Fibroblast of villous mesenchyme (primary cell): ENCODE results near the gene MADCAM1. TPM values are rescaled to one million over a fixed set of nuclear protein-coding genes. Genes with fewer than 3 reads are reported as not detected.

Experiments
- DNase-seq: peaks from one replicate; pipeline ENCODE4 v3.0.0-alpha.2; 2010; ENCODE audit warnings: low read depth
- H3K4me3 ChIP-seq: 2 replicates; pipeline ENCODE4 v1.5.1; 2011; ENCODE audit warnings: low read depth, mild to moderate bottlenecking, low read length
- CTCF ChIP-seq: IDR thresholded peaks from 2 replicates; pipeline ENCODE4 v1.5.1; 2012; ENCODE audit warnings: low read depth, mild to moderate bottlenecking, low read length; ENCODE audit not compliant: insufficient read depth
- total RNA-seq: library from RNA; depleted of rRNA; stranded (reverse); fragments of >200 nt; gene quantifications from 2 replicates; pipeline ENCODE4 v1.2.3, GENCODE V29; 2012

The MADCAM1 gene
- total RNA-seq, 1 donor: under 0.01 TPM

- H3K4me3 ChIP-seq: no peak overlapping the region
- TF ChIP-seq CTCF: no peak
- no peak for DNase-seq
Observed at GRCh38 chr19:484494-484893, 11.8 kb upstream of the MADCAM1 start.

GRCh38 chr19:485077-485476 is 11.2 kb upstream of the MADCAM1 start:
- no peak for TF ChIP-seq CTCF
- no peak overlapping the region for H3K4me3 ChIP-seq
- DNase-seq: no peak

DNA sequence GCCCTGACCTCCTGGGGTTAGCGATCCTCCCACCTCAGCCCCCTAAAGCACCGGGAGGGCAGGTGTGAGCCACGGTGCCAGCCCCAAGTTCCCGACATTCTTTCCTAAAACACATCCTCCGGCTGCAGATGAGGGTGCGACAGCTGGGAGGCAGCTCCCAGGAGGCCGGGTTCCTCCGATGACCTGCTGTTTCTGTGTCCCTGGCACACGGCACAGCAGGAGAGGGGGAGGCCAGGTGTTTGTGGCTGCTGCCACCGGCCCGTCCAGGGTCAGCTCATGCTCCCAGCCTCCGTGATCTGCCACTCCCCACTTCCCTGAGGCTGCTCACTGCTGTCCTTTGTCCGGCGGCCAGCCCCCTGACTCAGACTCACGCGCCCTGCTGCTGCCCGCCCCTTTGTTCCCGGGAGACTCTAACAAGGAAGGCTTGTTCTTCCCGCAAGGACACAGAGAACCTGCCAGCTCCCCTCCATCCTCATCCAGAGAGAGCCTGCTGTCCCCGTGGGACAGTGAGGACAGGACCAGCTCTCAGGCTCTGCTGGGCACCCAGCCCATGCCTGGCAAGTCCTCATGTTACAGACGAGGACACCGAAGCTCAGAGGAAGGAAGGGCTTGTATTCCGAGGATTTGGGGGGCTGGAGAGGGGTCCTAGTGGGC is 10.6 kb upstream of the MADCAM1 start:
- peak; percentile 42 for DNase-seq
- no peak overlapping the region for H3K4me3 ChIP-seq
- no peak for TF ChIP-seq CTCF

GRCh38 chr19:488505-489417 is 7.5 kb upstream of the MADCAM1 start:
- TF ChIP-seq CTCF: no peak
- H3K4me3 ChIP-seq: peak overlapping the region; percentile 86
- DNase-seq: peak; percentile 95

DNA sequence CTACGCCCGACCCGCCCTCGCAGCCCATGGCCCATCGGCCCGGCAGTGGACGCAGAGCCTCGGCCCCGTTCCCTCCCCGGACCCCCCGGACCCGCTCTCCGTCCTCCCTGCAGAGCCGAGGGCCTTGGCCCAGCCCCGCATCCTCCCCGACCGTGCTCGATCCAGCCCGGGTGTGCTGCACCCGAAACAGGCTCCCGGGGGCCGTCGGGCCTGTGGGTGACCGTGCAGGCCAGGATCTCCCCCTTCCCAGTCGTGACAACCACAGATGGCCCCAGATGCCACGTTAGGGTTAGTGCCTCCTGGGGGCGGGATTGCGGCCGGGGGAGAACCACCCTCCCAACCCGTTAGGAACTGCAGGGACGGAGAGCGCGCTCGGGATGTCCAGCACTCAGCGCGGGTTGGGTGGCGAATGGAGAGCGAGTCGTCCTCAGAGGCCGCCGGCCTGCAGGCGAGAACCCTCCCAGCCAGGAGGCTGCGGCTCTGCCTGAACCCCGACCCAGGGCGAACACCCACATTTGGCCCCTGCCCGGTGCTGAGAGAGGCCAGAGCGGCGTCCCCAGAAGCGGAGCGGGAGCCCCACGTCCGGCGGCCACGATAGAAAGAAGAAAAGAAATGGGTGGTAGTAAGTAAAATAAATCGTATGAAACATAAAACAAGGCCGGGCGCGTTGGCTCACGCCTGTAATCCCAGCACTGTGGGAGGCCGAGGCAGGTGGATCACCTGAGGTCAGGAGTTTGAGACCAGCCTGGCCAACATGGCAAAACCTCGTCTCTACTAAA is 6.7 kb upstream of the MADCAM1 start:
- H3K4me3 ChIP-seq: peak overlapping the region; percentile 70
- TF ChIP-seq CTCF: no peak
- DNase-seq: peak; percentile 56

- peak; percentile 11 for DNase-seq
- TF ChIP-seq CTCF: no peak
- no peak overlapping the region for H3K4me3 ChIP-seq
Observed at GRCh38 chr19:491146-491741, 5.0 kb upstream of the MADCAM1 start.
